Loucy (cell line): ENCODE results near the gene SLC35G6.
A peak's percentile ranks its signal among the peaks of the same experiment; 100 is the strongest.
"Not testable (repeated sequence)": the region's sequence is repeated elsewhere in the genome, so short reads cannot be mapped to it uniquely, and the experiment has no call there.

ENCODE experiments used
- H2AFZ ChIP-seq: fragments of 200-600 bp; sonication (generic); 2 replicates; pipeline ENCODE4 v1.6.0; 2016; ENCODE audit warnings: antibody characterized with exemption, mild to moderate bottlenecking, low read length, moderate library complexity
- H3F3A ChIP-seq: fragments of 200-600 bp; 2 replicates; pipeline ENCODE4 v1.6.0; 2016; ENCODE audit warnings: antibody characterized with exemption, low read depth, mild to moderate bottlenecking
- H3K27me3 ChIP-seq: fragments of 200-600 bp; sonication (generic); 2 replicates; pipeline ENCODE4 v1.6.1; 2014; ENCODE audit warnings: low read length, mild to moderate bottlenecking; ENCODE audit not compliant: insufficient read depth, poor library complexity, severe bottlenecking
- H3K36me3 ChIP-seq: fragments of 200-600 bp; sonication (generic); 2 replicates; pipeline ENCODE4 v1.6.1; 2016; ENCODE audit warnings: low read length; ENCODE audit not compliant: insufficient read depth
- H3K4me1 ChIP-seq: fragments of 200-600 bp; sonication (generic); 2 replicates; pipeline ENCODE4 v1.5.1; 2014; ENCODE audit warnings: low read length, mild to moderate bottlenecking; ENCODE audit not compliant: insufficient read depth, poor library complexity, severe bottlenecking
- H3K4me2 ChIP-seq: fragments of 200-600 bp; sonication (generic); 2 replicates; pipeline ENCODE4 v1.6.0; 2014; ENCODE audit warnings: antibody characterized with exemption, low read length, low read depth, mild to moderate bottlenecking; ENCODE audit not compliant: poor library complexity, severe bottlenecking
- H3K4me3 ChIP-seq: fragments of 200-600 bp; sonication (generic); 2 replicates; pipeline ENCODE4 v1.5.1; 2014; ENCODE audit warnings: low read length, mild to moderate bottlenecking, mixed read lengths; ENCODE audit not compliant: poor library complexity, severe bottlenecking
- H3K79me2 ChIP-seq: fragments of 200-600 bp; sonication (generic); 2 replicates; pipeline ENCODE4 v1.6.1; 2014; ENCODE audit warnings: low read length; ENCODE audit not compliant: insufficient read depth
- H3K9ac ChIP-seq: fragments of 200-600 bp; sonication (generic); 2 replicates; pipeline ENCODE4 v1.6.0; 2014; ENCODE audit warnings: mild to moderate bottlenecking, low read depth, low read length, moderate library complexity; ENCODE audit not compliant: poor library complexity, severe bottlenecking
- H3K9me2 ChIP-seq: fragments of 200-600 bp; sonication (generic); replicated peaks from 2 replicates; pipeline ENCODE4 v1.6.1; 2016; ENCODE audit warnings: low read depth, low read length, mixed read lengths
- H3K9me3 ChIP-seq: fragments of 200-600 bp; sonication (generic); 2 replicates; pipeline ENCODE4 v1.6.1; 2014; ENCODE audit warnings: mild to moderate bottlenecking, antibody characterized with exemption, low read length, low read depth; ENCODE audit not compliant: insufficient read depth
- H4K20me1 ChIP-seq: fragments of 200-600 bp; sonication (generic); 2 replicates; pipeline ENCODE4 v1.6.0; 2014; ENCODE audit warnings: antibody characterized with exemption, low read length, mild to moderate bottlenecking; ENCODE audit not compliant: insufficient read depth, poor library complexity, severe bottlenecking
- CTCF ChIP-seq: fragments of 200-600 bp; sonication (generic); conservative IDR thresholded peaks from 2 replicates; pipeline ENCODE4 v1.5.1; 2014; ENCODE audit warnings: mild to moderate bottlenecking, antibody characterized with exemption, low read length
- EZH2phosphoT487 ChIP-seq: fragments of 200-600 bp; IDR thresholded peaks from 2 replicates; pipeline ENCODE4 v1.6.1; 2018; ENCODE audit warnings: antibody characterized with exemption, mild to moderate bottlenecking, moderate library complexity, borderline replicate concordance

Gene SLC35G6

GRCh38 chr17:7471729-7472128, 9.5 kb upstream of the SLC35G6 start:
- Histone ChIP-seq H3K36me3 (no peaks in the 10 kb centered on the region), H3K9me2 (no peaks in the 10 kb centered on the region), H4K20me1 (peaks cover 9% of the 10 kb centered on the region), H3K4me2 (peak overlapping the region; percentile 39), H3K79me2 (peaks cover 55% of the 10 kb centered on the region), H3K27me3 (no peaks in the 10 kb centered on the region), H3K4me1 (peaks cover 27% of the 10 kb centered on the region), H3K9me3 (no peaks in the 10 kb centered on the region), H3F3A (no peaks in the 10 kb centered on the region), H3K9ac (peak overlapping the region; percentile 8), H3K4me3 (no peak overlapping the region), H2AFZ (no peak overlapping the region)
- TF ChIP-seq EZH2phosphoT487 = no peak
- no peak for TF ChIP-seq CTCF

GRCh38 chr17:7474767-7475166, 6.5 kb upstream of the SLC35G6 start:
- Histone ChIP-seq H3K4me1 (peaks cover 39% of the 10 kb centered on the region), H4K20me1 (peaks cover 24% of the 10 kb centered on the region), H3K79me2 (peaks cover 81% of the 10 kb centered on the region)
- H3F3A ChIP-seq, H3K9me2 ChIP-seq, H2AFZ ChIP-seq, H3K36me3 ChIP-seq, H3K4me2 ChIP-seq, H3K9me3 ChIP-seq, H3K4me3 ChIP-seq, H3K9ac ChIP-seq, H3K27me3 ChIP-seq: not testable (repeated sequence)

GRCh38 chr17:7475764-7476422, 5.4 kb upstream of the SLC35G6 start:
- Histone ChIP-seq H3F3A (no peaks in the 10 kb centered on the region), H3K9me2 (no peaks in the 10 kb centered on the region), H3K4me3 (peak overlapping the region; percentile 82), H3K9me3 (no peaks in the 10 kb centered on the region), H3K79me2 (peaks cover 86% of the 10 kb centered on the region), H3K9ac (peak overlapping the region; percentile 21), H3K4me2 (peak overlapping the region; percentile 83), H3K36me3 (no peaks in the 10 kb centered on the region), H4K20me1 (peaks cover 24% of the 10 kb centered on the region), H3K4me1 (peaks cover 45% of the 10 kb centered on the region), H2AFZ (no peak overlapping the region), H3K27me3 (no peaks in the 10 kb centered on the region)
- TF ChIP-seq EZH2phosphoT487 (no peak), CTCF (no peak)

GRCh38 chr17:7476494-7476893, 4.8 kb upstream of the SLC35G6 start:
- Histone ChIP-seq H3K79me2 (peaks cover 80% of the 10 kb centered on the region), H3K9ac (peak overlapping the region; percentile 21)

More at GRCh38 chr17:7476494-7476893, 4.8 kb upstream of the SLC35G6 start:
- Histone ChIP-seq H4K20me1 (peaks cover 24% of the 10 kb centered on the region), H2AFZ (no peak overlapping the region), H3K36me3 (no peaks in the 10 kb centered on the region), H3K9me2 (no peaks in the 10 kb centered on the region), H3F3A (no peaks in the 10 kb centered on the region), H3K4me2 (peak overlapping the region; percentile 83), H3K27me3 (no peaks in the 10 kb centered on the region), H3K4me3 (peak overlapping the region; percentile 82), H3K4me1 (peaks cover 44% of the 10 kb centered on the region), H3K9me3 (no peaks in the 10 kb centered on the region)
- TF ChIP-seq EZH2phosphoT487 = no peak
- no peak for TF ChIP-seq CTCF
